ENCODE data around the gene XYLT1.

DNA sequence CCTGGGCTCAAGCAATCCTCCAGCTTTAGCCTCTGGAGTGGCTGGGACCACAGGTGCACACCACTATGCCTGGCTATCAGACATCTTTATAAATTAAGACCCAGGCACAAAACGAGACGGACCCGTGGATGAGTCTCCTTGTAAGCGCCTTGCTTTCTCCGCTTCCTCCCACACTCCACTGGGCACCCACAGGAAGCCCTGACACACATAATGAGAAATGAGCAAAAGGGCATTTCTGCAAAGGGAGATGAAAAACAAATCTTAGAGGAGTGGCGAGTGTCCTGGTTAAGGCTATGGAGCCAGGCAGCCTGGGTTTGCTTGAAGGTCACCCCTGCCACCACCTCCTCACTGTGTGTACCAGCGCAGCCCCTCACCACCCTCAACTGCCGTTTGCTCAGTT lies 56.3 kb downstream of the XYLT1 start:
- TF ChIP-seq, protein P1, sequence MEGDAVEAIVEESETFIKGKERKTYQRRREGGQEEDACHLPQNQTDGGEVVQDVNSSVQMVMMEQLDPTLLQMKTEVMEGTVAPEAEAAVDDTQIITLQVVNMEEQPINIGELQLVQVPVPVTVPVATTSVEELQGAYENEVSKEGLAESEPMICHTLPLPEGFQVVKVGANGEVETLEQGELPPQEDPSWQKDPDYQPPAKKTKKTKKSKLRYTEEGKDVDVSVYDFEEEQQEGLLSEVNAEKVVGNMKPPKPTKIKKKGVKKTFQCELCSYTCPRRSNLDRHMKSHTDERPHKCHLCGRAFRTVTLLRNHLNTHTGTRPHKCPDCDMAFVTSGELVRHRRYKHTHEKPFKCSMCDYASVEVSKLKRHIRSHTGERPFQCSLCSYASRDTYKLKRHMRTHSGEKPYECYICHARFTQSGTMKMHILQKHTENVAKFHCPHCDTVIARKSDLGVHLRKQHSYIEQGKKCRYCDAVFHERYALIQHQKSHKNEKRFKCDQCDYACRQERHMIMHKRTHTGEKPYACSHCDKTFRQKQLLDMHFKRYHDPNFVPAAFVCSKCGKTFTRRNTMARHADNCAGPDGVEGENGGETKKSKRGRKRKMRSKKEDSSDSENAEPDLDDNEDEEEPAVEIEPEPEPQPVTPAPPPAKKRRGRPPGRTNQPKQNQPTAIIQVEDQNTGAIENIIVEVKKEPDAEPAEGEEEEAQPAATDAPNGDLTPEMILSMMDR (IDR thresholded peaks at IDR 0.05) = no peak
- TF ChIP-seq POLR2A (IDR thresholded peaks at IDR 0.05) = no peak
